ENCODE measurements around the gene TTC4. TPM values are rescaled to one million over a fixed set of nuclear protein-coding genes. Genes with fewer than 3 reads are reported as not detected.

The TTC4 gene
- total RNA-seq, 1 experiment from 2014 or later: 26.3 TPM

DNA sequence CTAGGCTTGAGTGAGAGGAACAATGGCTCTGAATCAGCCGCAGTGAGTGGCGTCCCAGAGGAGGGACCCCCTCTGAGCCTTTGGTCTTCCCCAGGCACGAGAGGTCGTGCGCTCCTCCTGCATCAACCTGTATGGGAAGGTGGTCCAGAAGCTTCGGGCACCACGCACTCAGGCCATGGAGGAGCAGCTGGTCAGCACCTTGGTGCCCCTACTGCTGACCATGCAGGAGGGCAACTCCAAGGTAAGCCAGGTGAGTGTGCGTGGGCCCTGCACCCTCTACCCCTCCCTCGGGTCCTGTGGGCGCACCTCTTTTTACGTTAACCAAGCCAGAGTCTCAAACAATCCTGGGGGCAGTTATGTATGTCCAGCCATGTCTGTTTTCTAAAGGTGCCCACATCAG is 13.7 kb upstream of the TTC4 start:
- peaks cover 7% of the 10 kb centered on the region for H3K27me3 ChIP-seq (ENCODE audit: insufficient read depth, low read length)
- no peak for DNase-seq (ENCODE audit: low read depth, low spot score)
- no peak for ATAC-seq

More for the DNA sequence above, 13.7 kb upstream of the TTC4 start:
- ChIA-PET CTCF (no interaction called here), RAD21 (ENCODE audit: low non-redundant PET in 1 of 2, low total read pairs in 2 of 2, uncharacterized antibody in 2 of 2, unreplicated experiment in 2 of 2) (no interaction called here), POLR2A (no interaction called here)
- Histone ChIP-seq H3K9me3 (ENCODE audit: control insufficient read depth in 1 of 2, insufficient read depth in 1 of 2, low read depth in 1 of 2, low read length in 2 of 2) (no peaks in the 10 kb centered on the region), H3K9me2 (ENCODE audit: insufficient read depth) (no peaks in the 10 kb centered on the region), H3K4me3 (replicated peaks in 1 of 2; ENCODE audit: low read depth in 1 of 2, low read length in 2 of 2) (no peak overlapping the region), H3K9ac (ENCODE audit: low read length) (no peak overlapping the region), H3K79me2 (ENCODE audit: insufficient read depth, low read length) (no peaks in the 10 kb centered on the region), H4K20me1 (ENCODE audit: insufficient read depth) (no peaks in the 10 kb centered on the region), H3K36me3 (ENCODE audit: control insufficient read depth in 1 of 2, insufficient read depth in 2 of 2, low read length in 2 of 2) (no peaks in the 10 kb centered on the region), H3K4me2 (ENCODE audit: low read length) (no peak overlapping the region), H3K4me1 (ENCODE audit: control insufficient read depth in 1 of 2, insufficient read depth in 2 of 2, low read length in 2 of 2) (no peaks in the 10 kb centered on the region), H3K27ac (ENCODE audit: low read depth, low read length) (no peak overlapping the region), H2AFZ (ENCODE audit: low read depth, low read length, poor library complexity, severe bottlenecking) (no peak overlapping the region)
- BruUV-seq (replicated peaks): no TSS peak
- intact Hi-C loops (cut with micrococcal nuclease): no loop called here
- TF ChIP-seq SIN3A (IDR thresholded peaks at IDR 0.05; ENCODE audit: low read depth) (no peak), FOSL1 (IDR thresholded peaks at IDR 0.05; ENCODE audit: low read depth) (no peak), ZNF274 (IDR thresholded peaks at IDR 0.05; ENCODE audit: low read depth, low read length) (no peak), EZH2 (IDR thresholded peaks at IDR 0.05) (no peak), REST (IDR thresholded peaks at IDR 0.05; ENCODE audit: low read depth) (no peak), ZFX (IDR thresholded peaks at IDR 0.05) (no peak), EGR1 (IDR thresholded peaks at IDR 0.05; ENCODE audit: low read depth) (no peak)

Measured in HCT116 (cell line).